ENCODE data around the gene FGFR2.

- TF ChIP-seq CTCF (conservative IDR thresholded peaks at IDR 0.05) (no peak; the same call in 1 of the 2 replicates), ZFX (IDR thresholded peaks at IDR 0.05) (no peak)
Measured at GRCh38 chr10:121592155-121592890, 5.9 kb downstream of the FGFR2 start.

Measured in C4-2B (cell line).